HEK293 (cell line): ENCODE data around the gene SPAAR.

Experiments
- CTCF ChIA-PET: fragments of 350-600 bp; formaldehyde crosslinking; extraction: SDS; loops from one replicate; lab custom pipeline; 2021; ENCODE audit warnings: antibody characterized with exemption; lab: Yijun Ruan, JAX
- POLR2A ChIA-PET: fragments of 300-600 bp; formaldehyde crosslinking; extraction: SDS; loops from one replicate; lab custom pipeline; 2020; ENCODE audit warnings: antibody characterized with exemption, inconsistent platforms; lab: Yijun Ruan, JAX
- H3K27ac ChIP-seq: fragments of 200-500 bp; sonication (Bioruptor generic); 2 replicates; pipeline ENCODE4 v1.5.1; 2014; ENCODE audit warnings: low read depth, low read length, control low read depth, inconsistent platforms; ENCODE audit errors: extremely low read depth
- H3K36me3 ChIP-seq, 2 experiments: fragments of 200-500 bp in 1 of 2; sonication (Bioruptor generic) in 1 of 2; 1 replicate in 1 of 2; 2 replicates in 1 of 2; pipeline ENCODE4 v1.5.1; 2014 to 2017; ENCODE audit warnings: inconsistent platforms in 2 of 2, low read length in 2 of 2; ENCODE audit not compliant: control insufficient read depth in 2 of 2, insufficient read depth in 1 of 2
- H3K4me1 ChIP-seq: fragments of 200-500 bp; sonication (Bioruptor generic); 2 replicates; pipeline ENCODE4 v1.5.1; 2014; ENCODE audit warnings: mild to moderate bottlenecking, low read length, inconsistent platforms; ENCODE audit not compliant: control insufficient read depth, insufficient read depth
- H3K4me3 ChIP-seq: 2 replicates; pipeline ENCODE4 v1.5.1; 2011; ENCODE audit warnings: low read depth, mild to moderate bottlenecking, control low read depth, low read length, moderate library complexity
- H3K9me3 ChIP-seq: fragments of 200-500 bp; sonication (Bioruptor generic); 2 replicates; pipeline ENCODE4 v1.5.1; 2014; ENCODE audit warnings: low read depth, low read length, inconsistent platforms; ENCODE audit not compliant: control insufficient read depth, insufficient read depth
- BCL11A ChIP-seq: fragments of 450-650 bp; formaldehyde crosslinking; IDR thresholded peaks from 2 replicates; pipeline ENCODE4 v1.5.1; 2016; ENCODE audit warnings: low read depth, missing biosample characterization, missing genetic modification characterization
- KLF16 ChIP-seq: fragments of 450-650 bp; formaldehyde crosslinking; IDR thresholded peaks from 2 replicates; pipeline ENCODE4 v1.5.1; 2017; ENCODE audit warnings: missing biosample characterization, missing genetic modification characterization
- OVOL3 ChIP-seq: fragments of 450-650 bp; formaldehyde crosslinking; IDR thresholded peaks from 2 replicates; pipeline ENCODE4 v1.5.1; 2016; ENCODE audit warnings: missing biosample characterization, missing genetic modification characterization
- PRDM1 ChIP-seq: fragments of 450-650 bp; formaldehyde crosslinking; IDR thresholded peaks from 2 replicates; pipeline ENCODE4; 2016; ENCODE audit warnings: missing biosample characterization, missing genetic modification characterization
- RBAK ChIP-seq: fragments of 450-650 bp; formaldehyde crosslinking; IDR thresholded peaks from 2 replicates; pipeline ENCODE4 v1.5.1; 2016; ENCODE audit warnings: missing biosample characterization, missing genetic modification characterization
- ZBTB17 ChIP-seq: fragments of 450-650 bp; formaldehyde crosslinking; IDR thresholded peaks from 2 replicates; pipeline ENCODE4 v1.5.1; 2016; ENCODE audit warnings: missing biosample characterization, missing genetic modification characterization
- ZBTB44 ChIP-seq: fragments of 450-650 bp; IDR thresholded peaks from 2 replicates; pipeline ENCODE4 v1.5.1; 2018; ENCODE audit warnings: missing biosample characterization, mild to moderate bottlenecking, missing genetic modification characterization
- ZBTB49 ChIP-seq: fragments of 450-650 bp; formaldehyde crosslinking; IDR thresholded peaks from 2 replicates; pipeline ENCODE4 v1.5.1; 2016; ENCODE audit warnings: missing biosample characterization, missing genetic modification characterization, low read depth
- ZFHX2 ChIP-seq: fragments of 450-650 bp; formaldehyde crosslinking; conservative IDR thresholded peaks from 2 replicates; pipeline ENCODE4 v1.5.1; 2016; ENCODE audit warnings: missing biosample characterization, missing genetic modification characterization
- ZNF114 ChIP-seq: fragments of 450-650 bp; formaldehyde crosslinking; IDR thresholded peaks from 2 replicates; pipeline ENCODE4 v1.5.0; 2017; ENCODE audit warnings: missing biosample characterization, missing genetic modification characterization
- ZNF133 ChIP-seq: fragments of 450-650 bp; formaldehyde crosslinking; IDR thresholded peaks from 2 replicates; pipeline ENCODE4 v1.5.1; 2016; ENCODE audit warnings: missing biosample characterization, missing genetic modification characterization
- ZNF157 ChIP-seq: fragments of 450-650 bp; formaldehyde crosslinking; IDR thresholded peaks from 2 replicates; pipeline ENCODE4 v1.5.1; 2016; ENCODE audit warnings: missing biosample characterization, missing genetic modification characterization
- ZNF274 ChIP-seq, 2 experiments: fragments of 200-500 bp in 1 of 2; fragments of 450-650 bp in 1 of 2; sonication (Bioruptor generic) in 1 of 2; formaldehyde crosslinking in 1 of 2; IDR thresholded peaks; 2 replicates each; pipeline versions ENCODE4 v1.5.1 to v1.6.1; 2014 to 2016; ENCODE audit warnings: borderline replicate concordance in 1 of 2, inconsistent platforms in 1 of 2, low read length in 1 of 2, missing biosample characterization in 1 of 2, missing genetic modification characterization in 1 of 2
- ZNF335 ChIP-seq: fragments of 450-650 bp; formaldehyde crosslinking; conservative IDR thresholded peaks from 2 replicates; pipeline ENCODE4 v1.5.1; 2016; ENCODE audit warnings: missing biosample characterization, missing genetic modification characterization
- ZNF350 ChIP-seq: fragments of 450-650 bp; formaldehyde crosslinking; IDR thresholded peaks from 2 replicates; pipeline ENCODE4 v1.5.0; 2017; ENCODE audit warnings: missing biosample characterization, mild to moderate bottlenecking, missing genetic modification characterization
- ZNF366 ChIP-seq: fragments of 450-650 bp; formaldehyde crosslinking; conservative IDR thresholded peaks from 2 replicates; pipeline ENCODE4 v1.5.1; 2016; ENCODE audit warnings: missing biosample characterization, missing genetic modification characterization
- ZNF433 ChIP-seq: fragments of 450-650 bp; formaldehyde crosslinking; IDR thresholded peaks from 2 replicates; pipeline ENCODE4 v1.5.1; 2016; ENCODE audit warnings: missing biosample characterization, missing genetic modification characterization, low read depth
- ZNF510 ChIP-seq: fragments of 450-650 bp; formaldehyde crosslinking; IDR thresholded peaks from 2 replicates; pipeline ENCODE4 v1.5.1; 2018; ENCODE audit warnings: mild to moderate bottlenecking, missing genetic modification characterization, missing biosample characterization; ENCODE audit not compliant: insufficient replicate concordance
- ZNF529 ChIP-seq: fragments of 450-650 bp; formaldehyde crosslinking; IDR thresholded peaks from 2 replicates; pipeline ENCODE4 v1.5.1; 2017; ENCODE audit warnings: missing genetic modification characterization, missing biosample characterization; ENCODE audit not compliant: insufficient replicate concordance
- ZNF664 ChIP-seq: fragments of 450-650 bp; formaldehyde crosslinking; IDR thresholded peaks from 2 replicates; pipeline ENCODE4 v1.5.1; 2016; ENCODE audit warnings: missing biosample characterization, missing genetic modification characterization
- ZNF776 ChIP-seq: fragments of 450-650 bp; formaldehyde crosslinking; IDR thresholded peaks from 2 replicates; pipeline ENCODE4 v1.5.0; 2017; ENCODE audit warnings: missing biosample characterization, missing genetic modification characterization, borderline replicate concordance
- ZNF843 ChIP-seq: fragments of 450-650 bp; formaldehyde crosslinking; IDR thresholded peaks from 2 replicates; pipeline ENCODE4 v1.5.1; 2016; ENCODE audit warnings: missing biosample characterization, missing genetic modification characterization
- TF ChIP-seq, protein P1 (sequence below): fragments of 450-650 bp; formaldehyde crosslinking; IDR thresholded peaks from 2 replicates; pipeline ENCODE4 v1.5.1; 2016; ENCODE audit warnings: missing biosample characterization, missing genetic modification characterization
- TF ChIP-seq, protein P2 (sequence below): fragments of 450-650 bp; formaldehyde crosslinking; IDR thresholded peaks from 2 replicates; pipeline ENCODE4 v1.5.1; 2016; ENCODE audit warnings: missing biosample characterization, missing genetic modification characterization
- TF ChIP-seq, protein P3 (sequence below): fragments of 450-650 bp; formaldehyde crosslinking; IDR thresholded peaks from 2 replicates; pipeline ENCODE4 v1.5.1; 2016; ENCODE audit warnings: missing biosample characterization, missing genetic modification characterization, borderline replicate concordance

SPAAR gene

GRCh38 chr9:35935755-35936509, 26.6 kb downstream of the SPAAR start:
- Histone ChIP-seq H3K4me3 (no peak overlapping the region), H3K27ac (no peak overlapping the region), H3K9me3 (no peaks in the 10 kb centered on the region), H3K36me3 (no peaks in the 10 kb centered on the region), H3K4me1 (no peaks in the 10 kb centered on the region)
- no peak for TF ChIP-seq ZNF274 (IDR thresholded peaks at IDR 0.05; ENCODE audit: low read length)
- TF ChIP-seq ZNF274 (tag by site-specific recombination; IDR thresholded peaks at IDR 0.05; ENCODE audit: borderline replicate concordance) = no peak
- no peak for TF ChIP-seq ZNF114 (tag by site-specific recombination)
- no peak for TF ChIP-seq ZNF133 (tag by site-specific recombination)
- no peak for TF ChIP-seq PRDM1 (tag by site-specific recombination)
- TF ChIP-seq OVOL3 = no peak
- TF ChIP-seq ZNF366 (tag by site-specific recombination) = no peak
- TF ChIP-seq BCL11A (tag by site-specific recombination) = no peak
- TF ChIP-seq ZNF335 = no peak
- no peak for TF ChIP-seq ZNF433
- no peak for TF ChIP-seq ZBTB17 (tag by site-specific recombination)
- TF ChIP-seq, protein P1, sequence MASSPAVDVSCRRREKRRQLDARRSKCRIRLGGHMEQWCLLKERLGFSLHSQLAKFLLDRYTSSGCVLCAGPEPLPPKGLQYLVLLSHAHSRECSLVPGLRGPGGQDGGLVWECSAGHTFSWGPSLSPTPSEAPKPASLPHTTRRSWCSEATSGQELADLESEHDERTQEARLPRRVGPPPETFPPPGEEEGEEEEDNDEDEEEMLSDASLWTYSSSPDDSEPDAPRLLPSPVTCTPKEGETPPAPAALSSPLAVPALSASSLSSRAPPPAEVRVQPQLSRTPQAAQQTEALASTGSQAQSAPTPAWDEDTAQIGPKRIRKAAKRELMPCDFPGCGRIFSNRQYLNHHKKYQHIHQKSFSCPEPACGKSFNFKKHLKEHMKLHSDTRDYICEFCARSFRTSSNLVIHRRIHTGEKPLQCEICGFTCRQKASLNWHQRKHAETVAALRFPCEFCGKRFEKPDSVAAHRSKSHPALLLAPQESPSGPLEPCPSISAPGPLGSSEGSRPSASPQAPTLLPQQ (tag by site-specific recombination) = no peak
- TF ChIP-seq ZNF529 (tag by site-specific recombination) = no peak
- no peak for TF ChIP-seq ZNF843 (tag by site-specific recombination)
- no peak for TF ChIP-seq ZNF350 (tag by site-specific recombination)
- TF ChIP-seq, protein P2, sequence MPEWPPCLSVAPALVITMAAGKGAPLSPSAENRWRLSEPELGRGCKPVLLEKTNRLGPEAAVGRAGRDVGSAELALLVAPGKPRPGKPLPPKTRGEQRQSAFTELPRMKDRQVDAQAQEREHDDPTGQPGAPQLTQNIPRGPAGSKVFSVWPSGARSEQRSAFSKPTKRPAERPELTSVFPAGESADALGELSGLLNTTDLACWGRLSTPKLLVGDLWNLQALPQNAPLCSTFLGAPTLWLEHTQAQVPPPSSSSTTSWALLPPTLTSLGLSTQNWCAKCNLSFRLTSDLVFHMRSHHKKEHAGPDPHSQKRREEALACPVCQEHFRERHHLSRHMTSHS (tag by site-specific recombination) = no peak
- TF ChIP-seq ZNF510 (tag by site-specific recombination) = no peak
- ChIA-PET POLR2A (no interaction called here), CTCF (interaction anchor here (0.6 to 8.7 kb wide), 8 partner anchors 10 to 87 kb away, joined by 3 to 46 read pairs (median 3); no protein-coding TSS in a partner anchor)

DNA sequence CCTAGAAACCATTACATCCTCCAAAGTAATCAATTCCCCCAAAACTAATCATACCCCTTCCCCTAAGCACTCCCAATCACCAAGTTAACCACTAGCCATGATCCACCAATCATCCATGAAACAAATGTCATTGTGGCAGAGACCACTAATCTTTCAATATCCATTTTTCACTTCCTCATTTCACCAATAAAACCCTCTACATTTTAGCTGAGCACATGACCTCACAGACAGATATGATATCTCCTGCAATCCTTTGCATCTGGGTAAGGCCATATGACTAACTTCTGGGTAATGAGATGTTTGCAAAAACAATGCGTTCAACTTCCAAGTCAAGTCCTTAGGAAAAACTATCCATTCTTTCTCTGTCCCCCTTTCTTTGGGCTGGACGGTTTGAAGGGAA, 27.9 kb downstream of the SPAAR start:
- H3K36me3 ChIP-seq = no peaks in the 10 kb centered on the region
- no peak overlapping the region for H3K27ac ChIP-seq
- H3K4me3 ChIP-seq = no peak overlapping the region
- H3K4me1 ChIP-seq = no peaks in the 10 kb centered on the region
- ChIA-PET POLR2A (no interaction called here), CTCF (interaction anchor here (1.0 to 8.7 kb wide), 3 partner anchors 9 to 71 kb away, joined by 3 to 46 read pairs (median 3); no protein-coding TSS in a partner anchor)
- no peak for TF ChIP-seq ZNF776 (tag by site-specific recombination)
- TF ChIP-seq ZFHX2 (tag by site-specific recombination) = no peak
- no peak for TF ChIP-seq ZNF664
- no peak for TF ChIP-seq ZNF529 (tag by site-specific recombination)
- no peak for TF ChIP-seq ZBTB49 (tag by site-specific recombination)
- no peak for TF ChIP-seq ZNF133 (tag by site-specific recombination)
- no peak for TF ChIP-seq KLF16 (tag by site-specific recombination)
- no peak for TF ChIP-seq ZBTB44 (tag by site-specific recombination)
- no peak for TF ChIP-seq RBAK
- no peak for TF ChIP-seq ZNF157 (tag by site-specific recombination)
- TF ChIP-seq, protein P3, sequence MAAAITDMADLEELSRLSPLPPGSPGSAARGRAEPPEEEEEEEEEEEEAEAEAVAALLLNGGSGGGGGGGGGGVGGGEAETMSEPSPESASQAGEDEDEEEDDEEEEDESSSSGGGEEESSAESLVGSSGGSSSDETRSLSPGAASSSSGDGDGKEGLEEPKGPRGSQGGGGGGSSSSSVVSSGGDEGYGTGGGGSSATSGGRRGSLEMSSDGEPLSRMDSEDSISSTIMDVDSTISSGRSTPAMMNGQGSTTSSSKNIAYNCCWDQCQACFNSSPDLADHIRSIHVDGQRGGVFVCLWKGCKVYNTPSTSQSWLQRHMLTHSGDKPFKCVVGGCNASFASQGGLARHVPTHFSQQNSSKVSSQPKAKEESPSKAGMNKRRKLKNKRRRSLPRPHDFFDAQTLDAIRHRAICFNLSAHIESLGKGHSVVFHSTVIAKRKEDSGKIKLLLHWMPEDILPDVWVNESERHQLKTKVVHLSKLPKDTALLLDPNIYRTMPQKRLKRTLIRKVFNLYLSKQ (tag by site-specific recombination) = no peak
- H3K9me3 ChIP-seq = no peaks in the 10 kb centered on the region
